ENCODE data around the gene EGLN3.

DNA sequence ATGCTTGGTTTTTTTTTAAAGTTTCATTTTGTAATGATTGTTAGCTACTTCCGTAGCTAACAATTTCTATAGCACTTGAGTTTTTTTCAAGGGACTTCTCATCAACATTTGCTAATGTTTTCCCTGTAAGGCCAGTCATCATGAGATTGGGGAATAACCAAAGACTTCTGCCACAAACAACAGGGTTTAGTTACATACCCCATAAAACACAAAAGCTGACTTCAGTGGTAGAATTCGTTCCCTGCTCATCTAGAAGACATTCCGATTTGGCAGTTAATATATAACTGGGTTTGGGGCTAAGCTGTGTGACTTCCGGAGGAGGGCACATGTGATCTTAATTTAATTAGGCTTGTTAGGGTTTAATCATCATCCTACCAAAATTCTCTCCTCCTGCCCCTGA lies 22.9 kb downstream of the EGLN3 start:
- TF ChIP-seq CTCF (IDR thresholded peaks at IDR 0.05) (no peak), POLR2A (IDR thresholded peaks at IDR 0.05) (no peak), POLR2AphosphoS5 (IDR thresholded peaks at IDR 0.05) (no peak), EP300 (IDR thresholded peaks at IDR 0.05) (no peak)
